WTC11 (cell line): ENCODE data around the gene ACCSL. TPM values are rescaled to one million over a fixed set of nuclear protein-coding genes. Genes with fewer than 3 reads are reported as not detected.

Experiments used
- ATAC-seq: fragments of 200-7000 bp; cut with Tn5 transposase; 2 replicates; pipeline ENCODE4 v1.10.0; 2021; ENCODE audit warnings: mild to moderate bottlenecking, moderate library complexity
- CTCF ChIA-PET: fragments of 300-600 bp; sonication (Branson Sonifier 250); formaldehyde crosslinking; loops from one replicate; lab custom pipeline; 2021; ENCODE audit warnings: antibody characterized with exemption; lab: Charles Lee
- POLR2A ChIA-PET: fragments of 350-600 bp; sonication (Branson Sonifier 250); formaldehyde crosslinking; loops from one replicate; lab custom pipeline; 2021; ENCODE audit warnings: antibody characterized with exemption; lab: Charles Lee
- DNase-seq: peaks from one replicate; pipeline ENCODE4 v3.0.0; 2021; ENCODE audit warnings: low spot score
- H3K27ac Mint-ChIP-seq: 2 replicates; pipeline ENCODE4 v1.8.0; 2021; ENCODE audit warnings: mixed read lengths
- H3K27me3 Mint-ChIP-seq: 2 replicates; pipeline ENCODE4 v1.8.0; 2021; ENCODE audit warnings: low read depth, mild to moderate bottlenecking, moderate library complexity, mixed read lengths
- H3K36me3 Mint-ChIP-seq: 2 replicates; pipeline ENCODE4 v1.8.0; 2021; ENCODE audit warnings: mixed read lengths
- H3K4me1 Mint-ChIP-seq: 2 replicates; pipeline ENCODE4 v1.8.0; 2022; ENCODE audit warnings: mixed read lengths
- H3K4me3 Mint-ChIP-seq: 2 replicates; pipeline ENCODE4 v1.8.0; 2021; ENCODE audit warnings: mild to moderate bottlenecking, moderate library complexity, mixed read lengths
- H3K9me3 Mint-ChIP-seq: 2 replicates; pipeline ENCODE4 v1.8.0; 2021; ENCODE audit warnings: mixed read lengths
- AFF4 ChIP-seq: sonication (generic); formaldehyde crosslinking; IDR thresholded peaks from 2 replicates; pipeline ENCODE4 v1.8.1; 2023; ENCODE audit warnings: mild to moderate bottlenecking, missing genetic modification reagents, borderline replicate concordance
- CDX4 ChIP-seq: fragments of 250-450 bp; sonication (Bioruptor Pico); IDR thresholded peaks from 2 replicates; pipeline ENCODE4 v1.9.0; 2021; ENCODE audit warnings: moderate library complexity, mild to moderate bottlenecking, inconsistent platforms, borderline replicate concordance
- CTCF ChIP-seq: fragments of 200-600 bp; IDR thresholded peaks from 2 replicates; pipeline ENCODE4 v1.8.0; 2022; ENCODE audit warnings: antibody characterized with exemption
- FOXJ3 ChIP-seq: sonication (generic); formaldehyde crosslinking; IDR thresholded peaks from 2 replicates; pipeline ENCODE4 v1.9.0; 2021; ENCODE audit warnings: missing genetic modification reagents, mild to moderate bottlenecking, borderline replicate concordance
- HMGA2 ChIP-seq: fragments of 250-450 bp; sonication (Bioruptor Pico); IDR thresholded peaks from 2 replicates; pipeline ENCODE4 v1.4.0; 2021; ENCODE audit warnings: mild to moderate bottlenecking, moderate library complexity
- IRF2 ChIP-seq: sonication (generic); formaldehyde crosslinking; IDR thresholded peaks from 2 replicates; pipeline ENCODE4 v1.8.0; 2022; ENCODE audit warnings: low read depth, missing genetic modification reagents, borderline replicate concordance
- MYBL2 ChIP-seq: sonication (generic); formaldehyde crosslinking; IDR thresholded peaks from 2 replicates; pipeline ENCODE4 v1.8.1; 2023; ENCODE audit warnings: mild to moderate bottlenecking, moderate library complexity, missing genetic modification reagents
- RELA ChIP-seq: sonication (generic); formaldehyde crosslinking; IDR thresholded peaks from 2 replicates; pipeline ENCODE4 v1.8.1; 2022; ENCODE audit warnings: missing genetic modification reagents, mild to moderate bottlenecking, borderline replicate concordance
- SP1 ChIP-seq: sonication (generic); formaldehyde crosslinking; conservative IDR thresholded peaks from 2 replicates; pipeline ENCODE4 v1.8.1; 2022; ENCODE audit warnings: missing genetic modification reagents
- ZNF219 ChIP-seq: sonication (generic); formaldehyde crosslinking; IDR thresholded peaks from 2 replicates; pipeline ENCODE4 v1.8.0; 2023; ENCODE audit warnings: missing genetic modification reagents, mild to moderate bottlenecking, borderline replicate concordance
- ZNF512 ChIP-seq: sonication (generic); formaldehyde crosslinking; IDR thresholded peaks from 2 replicates; pipeline ENCODE4 v1.8.1; 2022; ENCODE audit warnings: missing genetic modification reagents, borderline replicate concordance
- total RNA-seq: library from RNA; stranded (reverse); gene quantifications from 3 replicates; pipeline ENCODE4 v1.2.3, GENCODE V29; 2021
- TF ChIP-seq, protein P1 (sequence below): fragments of 250-450 bp; sonication (Bioruptor Pico); IDR thresholded peaks from 2 replicates; pipeline ENCODE4 v1.9.0; 2021; ENCODE audit warnings: mild to moderate bottlenecking
- TF ChIP-seq, protein P2 (sequence below): sonication (generic); formaldehyde crosslinking; IDR thresholded peaks from 2 replicates; pipeline ENCODE4 v1.8.1; 2023; ENCODE audit warnings: mild to moderate bottlenecking, moderate library complexity, missing genetic modification reagents
- TF ChIP-seq, protein P3 (sequence below): fragments of 250-450 bp; sonication (Bioruptor Pico); IDR thresholded peaks from 2 replicates; pipeline ENCODE4 v1.8.0; 2021; ENCODE audit warnings: mild to moderate bottlenecking

The ACCSL gene
- total RNA-seq, 1 experiment from 2014 or later = not detected

DNA sequence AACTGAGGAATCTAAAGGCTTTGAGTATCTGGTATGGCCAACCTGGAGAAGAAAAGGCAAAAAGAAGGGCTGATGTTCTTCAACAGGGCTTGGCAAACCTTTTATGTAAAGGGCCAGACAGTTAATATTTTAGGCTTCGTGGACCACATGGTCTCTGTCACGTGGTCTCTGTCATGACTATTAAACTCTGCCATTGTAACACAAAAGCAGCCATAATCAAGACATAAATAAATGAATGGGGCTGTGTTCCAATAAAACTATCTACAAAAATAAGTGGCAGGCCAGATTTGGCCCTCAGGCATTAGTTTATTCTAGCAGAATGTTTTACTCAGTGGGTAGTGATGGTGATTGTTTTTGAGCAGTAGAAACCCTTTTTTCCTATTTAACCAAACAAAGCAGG, 483 bp upstream of the ACCSL start (continued):
- TF ChIP-seq AFF4 (CRISPR knock-in tag) = no peak
- no peak for TF ChIP-seq SP1
- TF ChIP-seq IRF2 (CRISPR knock-in tag) = no peak
- no peak for TF ChIP-seq FOXJ3 (CRISPR knock-in tag)

DNA sequence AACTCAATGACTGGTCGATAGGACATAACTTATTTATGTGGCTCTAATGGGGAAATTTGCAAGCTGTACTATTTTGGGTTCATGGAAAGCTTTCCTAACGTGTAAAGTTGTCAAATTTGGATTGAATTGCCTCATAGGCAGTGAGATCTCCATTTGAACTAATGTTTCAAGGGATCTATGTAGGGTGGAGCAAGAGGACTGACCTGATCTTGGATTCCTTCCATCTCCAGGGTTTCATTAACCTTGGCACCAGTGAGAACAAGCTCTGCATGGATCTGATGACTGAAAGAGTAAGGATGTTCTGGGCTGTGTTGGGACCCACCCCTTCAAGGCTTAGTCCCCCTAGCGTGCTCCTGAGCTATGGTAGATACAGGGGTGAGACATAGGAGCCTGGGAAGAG, 2.1 kb downstream of the ACCSL start:
- ATAC-seq (no peak), DNase-seq (no peak)
- ChIA-PET POLR2A (no interaction called here), CTCF (interaction anchor here (1.4 kb wide), 1 partner anchor 45 kb away, joined by 7 read pairs; the partner anchor contains the start of gene EXT2)
- H3K27me3 Mint-ChIP-seq = no peaks in the 10 kb centered on the region; the same call in none of the 2 replicates
- H3K4me3 Mint-ChIP-seq = no peak overlapping the region
- no peaks in the 10 kb centered on the region for H3K36me3 Mint-ChIP-seq
- TF ChIP-seq, protein P1, sequence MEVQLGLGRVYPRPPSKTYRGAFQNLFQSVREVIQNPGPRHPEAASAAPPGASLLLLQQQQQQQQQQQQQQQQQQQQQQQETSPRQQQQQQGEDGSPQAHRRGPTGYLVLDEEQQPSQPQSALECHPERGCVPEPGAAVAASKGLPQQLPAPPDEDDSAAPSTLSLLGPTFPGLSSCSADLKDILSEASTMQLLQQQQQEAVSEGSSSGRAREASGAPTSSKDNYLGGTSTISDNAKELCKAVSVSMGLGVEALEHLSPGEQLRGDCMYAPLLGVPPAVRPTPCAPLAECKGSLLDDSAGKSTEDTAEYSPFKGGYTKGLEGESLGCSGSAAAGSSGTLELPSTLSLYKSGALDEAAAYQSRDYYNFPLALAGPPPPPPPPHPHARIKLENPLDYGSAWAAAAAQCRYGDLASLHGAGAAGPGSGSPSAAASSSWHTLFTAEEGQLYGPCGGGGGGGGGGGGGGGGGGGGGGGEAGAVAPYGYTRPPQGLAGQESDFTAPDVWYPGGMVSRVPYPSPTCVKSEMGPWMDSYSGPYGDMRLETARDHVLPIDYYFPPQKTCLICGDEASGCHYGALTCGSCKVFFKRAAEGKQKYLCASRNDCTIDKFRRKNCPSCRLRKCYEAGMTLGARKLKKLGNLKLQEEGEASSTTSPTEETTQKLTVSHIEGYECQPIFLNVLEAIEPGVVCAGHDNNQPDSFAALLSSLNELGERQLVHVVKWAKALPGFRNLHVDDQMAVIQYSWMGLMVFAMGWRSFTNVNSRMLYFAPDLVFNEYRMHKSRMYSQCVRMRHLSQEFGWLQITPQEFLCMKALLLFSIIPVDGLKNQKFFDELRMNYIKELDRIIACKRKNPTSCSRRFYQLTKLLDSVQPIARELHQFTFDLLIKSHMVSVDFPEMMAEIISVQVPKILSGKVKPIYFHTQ (CRISPR knock-in tag) = no peak
- TF ChIP-seq ZNF219 = no peak
- TF ChIP-seq, protein P2, sequence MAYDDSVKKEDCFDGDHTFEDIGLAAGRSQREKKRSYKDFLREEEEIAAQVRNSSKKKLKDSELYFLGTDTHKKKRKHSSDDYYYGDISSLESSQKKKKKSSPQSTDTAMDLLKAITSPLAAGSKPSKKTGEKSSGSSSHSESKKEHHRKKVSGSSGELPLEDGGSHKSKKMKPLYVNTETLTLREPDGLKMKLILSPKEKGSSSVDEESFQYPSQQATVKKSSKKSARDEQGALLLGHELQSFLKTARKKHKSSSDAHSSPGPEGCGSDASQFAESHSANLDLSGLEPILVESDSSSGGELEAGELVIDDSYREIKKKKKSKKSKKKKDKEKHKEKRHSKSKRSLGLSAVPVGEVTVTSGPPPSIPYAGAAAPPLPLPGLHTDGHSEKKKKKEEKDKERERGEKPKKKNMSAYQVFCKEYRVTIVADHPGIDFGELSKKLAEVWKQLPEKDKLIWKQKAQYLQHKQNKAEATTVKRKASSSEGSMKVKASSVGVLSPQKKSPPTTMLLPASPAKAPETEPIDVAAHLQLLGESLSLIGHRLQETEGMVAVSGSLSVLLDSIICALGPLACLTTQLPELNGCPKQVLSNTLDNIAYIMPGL (CRISPR knock-in tag) = no peak
- no peak for TF ChIP-seq CTCF
- no peak for TF ChIP-seq RELA (CRISPR knock-in tag)
- TF ChIP-seq ZNF512 (CRISPR knock-in tag) = no peak
- H3K27ac Mint-ChIP-seq = no peak overlapping the region
- no peaks in the 10 kb centered on the region for H3K9me3 Mint-ChIP-seq
- no peaks in the 10 kb centered on the region for H3K4me1 Mint-ChIP-seq

GRCh38 chr11:44051171-44051570, 3.4 kb downstream of the ACCSL start:
- H3K27me3 Mint-ChIP-seq = no peaks in the 10 kb centered on the region; the same call in none of the 2 replicates
- no peak for ATAC-seq
- POLR2A ChIA-PET = no interaction called here
- TF ChIP-seq AFF4 (CRISPR knock-in tag) = no peak
- TF ChIP-seq, protein P3, sequence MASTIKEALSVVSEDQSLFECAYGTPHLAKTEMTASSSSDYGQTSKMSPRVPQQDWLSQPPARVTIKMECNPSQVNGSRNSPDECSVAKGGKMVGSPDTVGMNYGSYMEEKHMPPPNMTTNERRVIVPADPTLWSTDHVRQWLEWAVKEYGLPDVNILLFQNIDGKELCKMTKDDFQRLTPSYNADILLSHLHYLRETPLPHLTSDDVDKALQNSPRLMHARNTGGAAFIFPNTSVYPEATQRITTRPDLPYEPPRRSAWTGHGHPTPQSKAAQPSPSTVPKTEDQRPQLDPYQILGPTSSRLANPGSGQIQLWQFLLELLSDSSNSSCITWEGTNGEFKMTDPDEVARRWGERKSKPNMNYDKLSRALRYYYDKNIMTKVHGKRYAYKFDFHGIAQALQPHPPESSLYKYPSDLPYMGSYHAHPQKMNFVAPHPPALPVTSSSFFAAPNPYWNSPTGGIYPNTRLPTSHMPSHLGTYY (CRISPR knock-in tag) = no peak
- no peak for TF ChIP-seq MYBL2 (CRISPR knock-in tag)
- no peak for TF ChIP-seq HMGA2 (CRISPR knock-in tag)
- no peak for TF ChIP-seq CDX4 (CRISPR knock-in tag)

More at GRCh38 chr11:44051171-44051570, 3.4 kb downstream of the ACCSL start:
- no peaks in the 10 kb centered on the region for H3K36me3 Mint-ChIP-seq
- CTCF ChIA-PET = no interaction called here
- H3K4me1 Mint-ChIP-seq = no peaks in the 10 kb centered on the region
- DNase-seq = no peak
- no peak overlapping the region for H3K27ac Mint-ChIP-seq
- no peak overlapping the region for H3K4me3 Mint-ChIP-seq
- no peaks in the 10 kb centered on the region for H3K9me3 Mint-ChIP-seq
